CMK (cell line): Measurements from ENCODE around the gene SLC4A2.

ENCODE experiments used
- DNase-seq: peaks from one replicate; pipeline ENCODE4 v3.0.0-alpha.2; 2010; ENCODE audit warnings: low read depth

Gene SLC4A2

DNA sequence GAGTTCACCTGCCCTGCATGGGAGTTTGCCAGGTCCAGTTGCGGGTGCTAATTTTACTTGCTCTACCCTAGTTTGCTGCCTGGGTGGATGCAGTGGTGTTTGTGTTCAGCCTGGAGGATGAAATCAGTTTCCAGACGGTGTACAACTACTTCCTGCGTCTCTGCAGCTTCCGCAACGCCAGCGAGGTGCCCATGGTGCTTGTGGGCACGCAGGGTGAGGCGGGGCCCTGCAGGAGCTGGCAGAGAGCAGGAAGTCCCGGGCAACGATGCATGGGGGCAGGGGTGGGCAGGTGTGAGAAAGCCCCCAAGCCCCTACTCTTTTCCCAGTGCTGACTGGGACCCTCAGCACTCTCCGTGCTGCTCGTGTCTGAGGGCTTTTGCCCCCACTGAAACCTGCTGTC, 58.2 kb downstream of the SLC4A2 start:
- no peak for DNase-seq

DNA sequence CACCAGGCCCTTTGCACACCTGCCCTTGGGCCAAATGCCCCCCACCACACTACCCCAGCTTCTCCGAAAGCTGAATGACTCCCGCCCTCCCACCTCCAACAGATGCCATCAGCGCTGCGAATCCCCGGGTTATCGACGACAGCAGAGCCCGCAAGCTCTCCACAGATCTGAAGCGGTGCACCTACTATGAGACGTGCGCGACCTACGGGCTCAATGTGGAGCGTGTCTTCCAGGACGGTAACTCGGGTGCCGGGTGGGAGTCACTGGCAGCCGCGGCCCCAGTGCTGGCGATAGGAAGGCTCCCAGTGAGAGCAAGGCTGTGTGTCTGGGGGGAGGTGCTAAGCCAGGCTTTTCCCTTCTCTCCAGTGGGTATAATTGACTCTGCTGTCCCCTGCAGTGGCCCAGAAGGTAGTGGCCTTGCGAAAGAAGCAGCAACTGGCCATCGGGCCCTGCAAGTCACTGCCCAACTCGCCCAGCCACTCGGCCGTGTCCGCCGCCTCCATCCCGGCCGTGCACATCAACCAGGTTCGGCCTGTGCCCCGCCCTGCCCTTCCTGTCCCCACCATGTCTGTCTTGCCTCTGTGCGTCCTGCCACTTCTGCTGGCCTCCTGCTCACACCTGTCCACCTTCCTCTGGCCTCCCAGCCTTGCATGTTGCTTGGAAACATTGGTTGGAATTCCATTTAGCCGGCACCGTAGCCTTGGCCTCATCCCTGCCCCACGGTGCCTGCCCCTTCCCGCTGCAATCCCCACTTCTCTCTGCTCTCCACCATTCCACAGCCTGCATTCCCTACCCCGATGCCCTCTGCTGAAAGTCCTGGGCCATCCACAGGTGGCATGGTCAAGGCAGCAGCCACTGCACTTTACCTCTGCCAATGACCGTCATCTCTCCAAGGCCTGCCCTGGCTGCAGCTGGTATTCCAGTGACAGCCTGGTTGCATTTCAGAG, 59.0 kb downstream of the SLC4A2 start:
- no peak for DNase-seq

DNA sequence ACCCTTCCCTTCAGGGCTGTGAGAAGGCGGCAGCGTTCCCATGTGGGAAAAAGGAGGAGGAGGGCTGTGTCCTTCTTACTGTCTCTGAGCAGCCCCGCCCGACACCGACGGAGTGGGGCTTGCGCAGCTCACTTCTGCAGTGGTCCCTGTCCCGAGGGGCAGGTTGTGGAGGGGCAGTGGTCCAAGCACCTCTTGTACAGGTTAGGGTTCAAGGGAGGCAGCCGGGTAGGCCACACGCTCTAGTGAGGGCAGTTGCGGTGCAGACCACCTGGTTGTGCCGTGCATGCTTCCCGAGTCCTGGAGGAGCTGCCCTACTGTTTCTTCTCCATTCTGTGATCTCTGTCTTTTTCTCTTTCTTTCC, 59.6 kb downstream of the SLC4A2 start:
- no peak for DNase-seq

DNA sequence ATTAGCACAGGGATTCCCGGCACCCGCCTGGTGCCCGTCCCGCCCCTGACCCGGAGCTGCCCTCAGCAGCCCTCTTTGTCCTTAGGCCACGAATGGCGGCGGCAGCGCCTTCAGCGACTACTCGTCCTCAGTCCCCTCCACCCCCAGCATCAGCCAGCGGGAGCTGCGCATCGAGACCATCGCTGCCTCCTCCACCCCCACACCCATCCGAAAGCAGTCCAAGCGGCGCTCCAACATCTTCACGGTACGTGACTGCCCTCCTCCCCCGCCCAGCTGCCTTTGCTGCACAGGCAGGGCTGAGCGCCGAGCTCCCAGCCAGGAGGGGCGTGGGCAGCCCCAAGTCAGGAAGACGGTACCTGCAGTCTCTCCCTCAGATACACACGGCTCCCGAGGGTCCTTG, 60.5 kb downstream of the SLC4A2 start:
- no peak for DNase-seq

DNA sequence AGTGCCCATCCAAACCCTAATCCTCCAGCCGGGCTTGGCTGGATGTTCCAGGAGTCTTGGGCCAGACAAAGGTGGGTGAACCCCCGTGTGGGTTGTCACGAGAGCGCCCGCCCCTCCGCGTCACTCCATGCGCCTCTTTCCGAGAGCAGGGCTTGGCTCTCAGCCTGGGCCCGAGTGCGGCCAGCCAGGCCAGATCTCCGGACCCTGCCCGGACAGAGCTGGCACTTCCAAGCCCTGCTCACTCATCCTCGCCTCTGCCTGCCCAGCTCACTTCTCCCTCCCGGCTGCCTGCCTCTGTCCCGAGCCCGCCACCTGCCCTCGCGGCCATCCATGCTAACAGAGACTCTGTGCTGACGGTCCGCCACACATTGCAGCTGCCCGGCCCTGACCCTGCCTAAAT, 61.5 kb downstream of the SLC4A2 start:
- DNase-seq: no peak

DNA sequence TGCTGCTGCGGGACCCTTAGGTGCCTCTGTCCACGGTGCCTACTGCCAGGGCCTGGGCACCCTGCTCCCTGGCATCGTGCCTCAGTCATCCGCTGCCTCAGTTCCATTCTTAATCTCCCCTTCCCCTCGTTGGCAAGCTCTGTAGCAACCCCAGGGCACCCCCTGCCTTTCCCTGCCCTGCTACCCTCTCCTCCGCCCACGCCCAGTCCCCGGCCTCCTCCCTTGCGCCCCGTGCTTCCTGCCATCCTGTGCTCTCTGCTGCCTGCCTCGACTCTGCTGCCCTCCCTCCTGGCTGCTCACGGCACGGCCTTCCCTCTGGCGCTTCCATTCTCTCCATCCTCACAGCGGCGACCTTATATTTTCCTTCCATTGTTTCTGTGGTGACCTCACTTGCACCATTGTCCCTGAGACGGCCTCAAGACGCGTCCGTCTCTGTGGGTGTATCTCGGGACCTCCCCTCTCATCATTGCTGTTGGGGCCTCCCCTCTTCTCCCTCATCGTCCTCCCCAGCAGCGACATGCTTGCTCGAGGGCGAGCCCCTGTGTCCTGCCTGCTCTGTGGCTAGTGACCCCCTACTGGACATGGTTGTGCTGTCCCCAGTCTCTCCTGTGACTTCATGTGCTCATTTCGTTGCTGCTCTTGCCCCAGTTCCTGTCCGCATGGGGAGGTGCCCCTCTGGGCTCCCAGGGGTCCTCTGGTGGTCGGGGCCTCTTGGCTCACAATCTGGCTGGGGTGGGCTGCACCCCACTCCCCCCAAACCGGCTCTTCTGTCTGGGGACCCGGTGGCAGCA, 62.2 kb downstream of the SLC4A2 start:
- no peak for DNase-seq

DNA sequence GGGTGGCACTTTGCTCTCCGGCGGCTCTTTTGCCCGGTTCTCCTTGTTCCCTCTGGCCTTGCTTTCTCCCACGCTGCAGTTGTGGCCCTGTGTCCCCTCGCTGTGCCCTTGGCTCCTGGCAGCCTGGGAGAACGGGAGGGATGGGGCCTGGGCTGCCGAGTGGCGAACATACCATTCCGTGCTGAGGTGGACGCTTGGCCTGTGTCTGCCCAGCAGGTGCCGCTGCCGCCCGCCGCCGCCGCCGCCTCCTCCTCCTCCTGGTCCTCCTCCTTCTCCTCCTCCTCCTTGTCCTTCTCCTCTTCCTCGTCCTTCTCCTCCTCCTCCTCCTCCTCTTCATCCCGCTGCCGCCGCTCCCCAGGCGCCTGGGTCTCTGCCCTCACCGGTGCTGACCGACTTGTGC, 62.9 kb downstream of the SLC4A2 start:
- DNase-seq: no peak

DNA sequence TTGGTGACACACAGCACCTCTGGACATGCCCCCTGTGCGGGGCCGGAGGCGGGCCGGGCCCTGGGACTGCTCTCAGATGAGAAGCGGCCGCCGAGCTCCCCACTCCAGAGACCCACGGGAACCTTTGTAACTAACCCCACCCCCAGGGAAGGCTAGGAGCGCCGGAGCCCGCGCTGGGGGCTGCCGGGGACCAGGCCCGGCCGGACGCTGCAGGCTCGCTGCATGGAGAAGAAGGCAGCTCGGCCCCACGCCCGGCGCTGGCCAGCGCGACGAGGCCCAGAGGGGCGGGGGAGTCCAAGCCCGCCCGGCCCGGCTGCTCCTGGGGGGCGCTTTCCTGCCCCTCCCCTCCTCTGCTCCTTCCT, 63.4 kb downstream of the SLC4A2 start:
- no peak for DNase-seq

DNA sequence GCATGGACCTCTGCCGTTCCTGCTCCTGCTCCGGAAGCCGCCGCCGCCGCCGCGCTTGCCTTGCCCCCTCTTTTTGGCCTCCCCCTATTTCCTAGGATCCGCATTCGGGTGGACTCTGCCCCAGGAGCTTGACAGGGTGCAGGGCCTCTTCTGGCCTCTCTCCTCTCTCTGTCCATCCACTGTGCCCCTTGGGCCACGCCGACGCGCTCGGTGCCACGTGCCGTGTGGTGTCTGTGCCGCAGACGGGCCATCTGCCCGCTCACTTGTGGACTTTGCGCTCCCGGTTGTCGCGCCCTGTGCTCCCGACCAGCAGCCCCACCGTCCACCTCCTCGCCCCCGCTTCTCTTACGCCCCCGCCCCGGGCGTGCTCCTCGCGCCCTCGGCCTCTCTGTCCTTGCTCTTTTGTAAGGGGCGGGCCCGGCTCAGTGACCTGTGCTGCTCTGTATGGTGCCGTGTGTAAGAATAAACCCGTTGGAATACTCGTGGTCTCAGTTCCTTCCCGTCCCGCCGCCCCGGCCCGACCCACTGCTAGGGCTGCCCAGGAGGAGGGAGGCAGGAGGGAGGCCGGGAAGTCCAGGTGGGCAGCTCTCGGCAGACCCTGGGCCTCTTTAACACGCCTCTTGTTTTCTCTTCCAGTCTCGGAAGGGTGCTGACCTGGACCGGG, 63.9 kb downstream of the SLC4A2 start:
- DNase-seq: no peak

DNA sequence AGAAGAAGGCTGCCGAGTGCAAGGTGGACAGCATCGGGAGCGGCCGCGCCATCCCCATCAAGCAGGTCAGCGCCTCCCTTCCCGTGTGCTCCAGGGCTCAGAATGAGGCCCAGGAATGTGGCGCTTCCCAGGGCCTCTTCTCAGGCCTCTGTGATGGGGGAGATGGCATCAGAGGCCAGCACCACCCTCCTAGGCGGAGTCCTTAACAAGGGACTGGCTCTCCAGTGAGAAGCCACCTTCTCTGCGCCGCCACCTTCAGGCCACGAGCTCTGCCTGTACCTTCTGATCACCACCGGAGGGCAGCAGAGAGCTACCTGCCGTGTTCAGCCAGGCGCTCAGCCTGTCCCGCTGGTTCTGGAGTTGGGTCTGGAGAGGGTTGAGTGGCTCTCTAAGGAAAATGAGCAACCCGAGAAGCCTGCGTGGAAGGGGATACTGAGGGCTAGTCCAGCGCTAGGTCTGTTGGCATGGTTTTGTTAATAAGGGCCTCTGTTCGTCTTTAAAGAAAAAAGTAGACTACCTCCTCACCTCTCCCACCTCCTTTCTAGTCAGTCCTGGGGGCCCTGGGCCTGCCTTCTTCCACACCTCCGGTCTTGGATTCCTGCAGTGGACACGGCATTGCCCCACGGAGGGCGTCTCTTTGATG, 64.6 kb downstream of the SLC4A2 start:
- no peak for DNase-seq

DNA sequence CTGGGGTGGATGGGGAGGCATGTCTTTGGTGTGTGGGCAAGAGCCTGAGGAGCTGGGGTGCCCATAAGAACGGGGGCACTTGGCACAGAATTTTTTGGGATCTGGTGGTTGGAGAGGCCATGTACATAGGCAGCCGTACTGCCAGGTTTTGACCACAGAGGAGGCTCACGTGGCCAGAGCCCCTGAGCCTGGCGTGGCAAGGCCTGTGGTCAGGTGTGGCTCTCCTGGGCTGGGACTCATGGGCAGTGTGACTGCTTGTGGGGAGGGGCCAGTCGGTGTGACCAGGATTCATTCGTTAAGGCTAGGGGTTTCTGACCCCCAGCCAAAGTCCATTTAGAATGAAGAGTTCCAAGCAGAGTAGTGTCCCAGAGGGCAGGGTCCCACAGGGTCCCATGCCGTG, 65.1 kb downstream of the SLC4A2 start:
- DNase-seq: no peak

DNA sequence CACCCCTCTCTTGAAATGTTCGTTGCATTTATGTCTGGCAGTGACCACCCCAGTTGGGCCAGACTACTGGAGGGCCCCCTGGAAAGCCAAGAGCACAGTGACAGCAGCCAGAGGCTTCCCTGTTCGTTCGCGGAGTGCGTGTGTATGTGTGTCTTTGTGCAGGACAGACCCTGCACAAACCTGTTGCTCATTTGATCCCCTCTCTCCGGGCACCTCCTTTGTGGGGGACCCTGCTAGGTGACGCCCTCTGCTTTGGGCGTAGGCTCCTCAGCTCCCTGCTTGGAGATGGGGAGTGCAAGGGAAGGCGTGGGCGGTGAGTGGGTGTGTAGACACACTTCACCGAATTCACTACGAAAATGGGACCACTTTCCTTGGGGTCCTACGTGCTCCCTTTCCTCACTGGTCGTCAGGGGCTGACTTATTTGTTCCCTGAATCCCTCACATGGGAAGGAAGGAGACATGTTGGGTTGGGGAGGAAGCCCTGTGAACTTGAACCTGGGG, 65.6 kb downstream of the SLC4A2 start:
- no peak for DNase-seq

DNA sequence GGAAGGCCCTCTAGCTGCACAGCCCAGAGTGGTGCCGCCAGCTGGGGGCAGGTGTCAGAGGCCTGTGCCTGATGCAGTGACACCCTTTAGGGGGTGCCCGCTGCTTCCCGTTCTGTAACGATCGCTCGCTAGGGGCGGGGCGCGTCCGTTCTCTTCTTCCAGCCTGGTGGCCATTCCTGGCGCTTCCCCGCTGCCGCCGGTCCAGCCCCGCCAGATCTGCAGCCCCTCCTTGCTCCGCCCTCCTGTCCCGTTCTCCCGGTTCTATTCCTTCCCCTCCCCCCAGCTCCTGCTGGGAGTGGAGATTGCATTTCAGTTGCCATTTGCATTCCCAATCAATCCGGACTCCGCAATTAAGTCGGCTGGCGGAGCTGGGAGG, 66.1 kb downstream of the SLC4A2 start:
- no peak for DNase-seq

DNA sequence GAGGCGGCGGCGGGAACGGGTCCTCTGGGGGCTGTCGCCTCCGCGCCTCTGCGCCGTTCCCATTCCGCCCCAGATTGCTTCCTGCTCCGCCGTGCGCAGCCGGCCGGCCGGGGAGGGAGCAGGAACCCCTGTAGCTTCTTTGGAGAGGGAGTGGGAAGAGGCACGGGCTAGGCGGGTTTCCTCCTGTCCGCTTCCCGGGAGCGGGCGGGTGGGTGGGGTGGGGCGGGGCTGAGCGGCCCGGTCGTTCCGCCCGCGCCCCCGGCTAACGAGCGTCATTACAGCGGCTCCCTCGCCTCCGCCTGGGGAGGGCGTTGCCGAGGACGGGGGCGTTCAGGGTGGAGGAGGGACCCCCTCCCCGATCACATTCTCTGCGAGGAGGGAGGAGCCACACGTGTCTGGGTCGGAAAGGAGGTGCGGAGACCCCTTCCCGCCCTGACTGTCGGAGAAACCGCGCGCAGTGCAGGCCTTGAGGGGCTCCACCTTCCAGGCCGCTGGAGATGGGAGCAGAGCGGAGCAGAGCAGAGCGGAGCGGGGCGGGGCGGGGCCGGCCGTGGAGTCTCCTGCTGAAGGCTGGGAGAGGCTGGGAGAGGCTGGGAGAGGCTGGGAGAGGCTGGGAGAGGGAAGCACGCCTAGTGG, 66.6 kb downstream of the SLC4A2 start:
- DNase-seq: no peak
